ENCODE data around the gene DOCK3. TPM values are rescaled to one million over a fixed set of nuclear protein-coding genes. Genes with fewer than 3 reads are reported as not detected.
"Not testable (repeated sequence)": the region's sequence is repeated elsewhere in the genome, so short reads cannot be mapped to it uniquely, and the experiment has no call there.

Gene DOCK3
- total and polyA plus RNA-seq, 4 donors, result 11.0 to 35.7 (median 33.0) TPM

GRCh38 chr3:50759015-50759414 lies 84.3 kb downstream of the DOCK3 start:
- Histone ChIP-seq H3K4me3 (ENCODE audit: low read depth, low read length) (no peak overlapping the region), H3K4me1 (ENCODE audit: control insufficient read depth, insufficient read depth, low read length) (no peaks in the 10 kb centered on the region), H3K9me3 (ENCODE audit: control insufficient read depth, insufficient read depth, low read length) (no peaks in the 10 kb centered on the region), H3K27ac (ENCODE audit: low read depth, low read length) (no peak overlapping the region), H3K36me3 (ENCODE audit: control insufficient read depth, insufficient read depth, low read length) (no peaks in the 10 kb centered on the region), H3K27me3 (ENCODE audit: control insufficient read depth, insufficient read depth, low read length) (no peaks in the 10 kb centered on the region)
- WGBS (ENCODE audit: insufficient coverage), result no CpG with 5 or more reads among the region's 5 CpGs
- no peak for DNase-seq (ENCODE audit: low read depth in 4 of 6, low spot score in 6 of 6)

GRCh38 chr3:50777680-50778079 lies 103.0 kb downstream of the DOCK3 start:
- DNase-seq (ENCODE audit: low read depth in 4 of 6, low spot score in 6 of 6), result no peak
- H3K9me3 ChIP-seq (ENCODE audit: control insufficient read depth, insufficient read depth, low read length), result no peaks in the 10 kb centered on the region
- no peaks in the 10 kb centered on the region for H3K27me3 ChIP-seq (ENCODE audit: control insufficient read depth, insufficient read depth, low read length)
- H3K4me3 ChIP-seq (ENCODE audit: low read depth, low read length), result no peak overlapping the region
- WGBS (ENCODE audit: insufficient coverage), result no CpG with 5 or more reads among the region's 1 CpG
- H3K36me3 ChIP-seq (ENCODE audit: control insufficient read depth, insufficient read depth, low read length), result no peaks in the 10 kb centered on the region
- no peaks in the 10 kb centered on the region for H3K4me1 ChIP-seq (ENCODE audit: control insufficient read depth, insufficient read depth, low read length)
- no peak overlapping the region for H3K27ac ChIP-seq (ENCODE audit: low read depth, low read length)

GRCh38 chr3:50781766-50782165 lies 107.0 kb downstream of the DOCK3 start:
- H3K27ac ChIP-seq (ENCODE audit: low read depth, low read length); DNase-seq (ENCODE audit: low read depth in 4 of 6, low spot score in 6 of 6); H3K36me3 ChIP-seq (ENCODE audit: control insufficient read depth, insufficient read depth, low read length); H3K4me1 ChIP-seq (ENCODE audit: control insufficient read depth, insufficient read depth, low read length); H3K4me3 ChIP-seq (ENCODE audit: low read depth, low read length); H3K9me3 ChIP-seq (ENCODE audit: control insufficient read depth, insufficient read depth, low read length); H3K27me3 ChIP-seq (ENCODE audit: control insufficient read depth, insufficient read depth, low read length): not testable (repeated sequence)
- no CpG with 5 or more reads among the region's 3 CpGs for WGBS (ENCODE audit: insufficient coverage)

- H3K36me3 ChIP-seq (ENCODE audit: control insufficient read depth, insufficient read depth, low read length), result peaks cover 3% of the 10 kb centered on the region
- H3K4me1 ChIP-seq (ENCODE audit: control insufficient read depth, insufficient read depth, low read length), result no peaks in the 10 kb centered on the region
- peaks cover 6% of the 10 kb centered on the region for H3K9me3 ChIP-seq (ENCODE audit: control insufficient read depth, insufficient read depth, low read length)
- no peak overlapping the region for H3K4me3 ChIP-seq (ENCODE audit: low read depth, low read length)
- DNase-seq (ENCODE audit: low read depth in 4 of 6, low spot score in 6 of 6), result no peak
- WGBS (ENCODE audit: insufficient coverage), result 95% methylated on average over 5 of the region's 5 CpGs
- H3K27me3 ChIP-seq (ENCODE audit: control insufficient read depth, insufficient read depth, low read length), result no peaks in the 10 kb centered on the region
- no peak overlapping the region for H3K27ac ChIP-seq (ENCODE audit: low read depth, low read length)
Measured at GRCh38 chr3:50786631-50787030, 111.9 kb downstream of the DOCK3 start.

- DNase-seq (ENCODE audit: low read depth in 4 of 6, low spot score in 6 of 6); H3K4me3 ChIP-seq (ENCODE audit: low read depth, low read length); H3K27ac ChIP-seq (ENCODE audit: low read depth, low read length); H3K36me3 ChIP-seq (ENCODE audit: control insufficient read depth, insufficient read depth, low read length); H3K27me3 ChIP-seq (ENCODE audit: control insufficient read depth, insufficient read depth, low read length); H3K4me1 ChIP-seq (ENCODE audit: control insufficient read depth, insufficient read depth, low read length); H3K9me3 ChIP-seq (ENCODE audit: control insufficient read depth, insufficient read depth, low read length): not testable (repeated sequence)
- no CpG with 5 or more reads among the region's 3 CpGs for WGBS (ENCODE audit: insufficient coverage)
Measured at GRCh38 chr3:50790894-50791293, 116.2 kb downstream of the DOCK3 start.

GRCh38 chr3:50792568-50792967 lies 117.8 kb downstream of the DOCK3 start:
- H3K9me3 ChIP-seq (ENCODE audit: control insufficient read depth, insufficient read depth, low read length), result no peaks in the 10 kb centered on the region
- H3K4me3 ChIP-seq (ENCODE audit: low read depth, low read length), result no peak overlapping the region
- WGBS (ENCODE audit: insufficient coverage), result 88% methylated on average over 3 of the region's 4 CpGs
- H3K36me3 ChIP-seq (ENCODE audit: control insufficient read depth, insufficient read depth, low read length), result peaks cover 3% of the 10 kb centered on the region
- H3K4me1 ChIP-seq (ENCODE audit: control insufficient read depth, insufficient read depth, low read length), result no peaks in the 10 kb centered on the region
- no peaks in the 10 kb centered on the region for H3K27me3 ChIP-seq (ENCODE audit: control insufficient read depth, insufficient read depth, low read length)
- no peak overlapping the region for H3K27ac ChIP-seq (ENCODE audit: low read depth, low read length)
- DNase-seq (ENCODE audit: low read depth in 4 of 6, low spot score in 6 of 6), result no peak

GRCh38 chr3:50803805-50804204 lies 129.1 kb downstream of the DOCK3 start:
- WGBS (ENCODE audit: insufficient coverage), result 98% methylated on average over 22 of the region's 27 CpGs
- not testable (repeated sequence) for DNase-seq (ENCODE audit: low read depth in 4 of 6, low spot score in 6 of 6); H3K4me1 ChIP-seq (ENCODE audit: control insufficient read depth, insufficient read depth, low read length); H3K27ac ChIP-seq (ENCODE audit: low read depth, low read length); H3K4me3 ChIP-seq (ENCODE audit: low read depth, low read length); H3K36me3 ChIP-seq (ENCODE audit: control insufficient read depth, insufficient read depth, low read length); H3K27me3 ChIP-seq (ENCODE audit: control insufficient read depth, insufficient read depth, low read length)
- peaks cover 16% of the 10 kb centered on the region for H3K9me3 ChIP-seq (ENCODE audit: control insufficient read depth, insufficient read depth, low read length)

- WGBS (ENCODE audit: insufficient coverage), result 95% methylated on average over 10 of the region's 20 CpGs
- H3K27me3 ChIP-seq (ENCODE audit: control insufficient read depth, insufficient read depth, low read length); H3K4me1 ChIP-seq (ENCODE audit: control insufficient read depth, insufficient read depth, low read length); H3K36me3 ChIP-seq (ENCODE audit: control insufficient read depth, insufficient read depth, low read length); DNase-seq (ENCODE audit: low read depth in 4 of 6, low spot score in 6 of 6); H3K4me3 ChIP-seq (ENCODE audit: low read depth, low read length); H3K27ac ChIP-seq (ENCODE audit: low read depth, low read length): not testable (repeated sequence)
- H3K9me3 ChIP-seq (ENCODE audit: control insufficient read depth, insufficient read depth, low read length), result peaks cover 11% of the 10 kb centered on the region
Measured at GRCh38 chr3:50804376-50804775, 129.6 kb downstream of the DOCK3 start.

GRCh38 chr3:50805321-50805720 lies 130.6 kb downstream of the DOCK3 start:
- Histone ChIP-seq H3K9me3 (ENCODE audit: control insufficient read depth, insufficient read depth, low read length) (peaks cover 10% of the 10 kb centered on the region), H3K27me3 (ENCODE audit: control insufficient read depth, insufficient read depth, low read length) (no peaks in the 10 kb centered on the region), H3K27ac (ENCODE audit: low read depth, low read length) (no peak overlapping the region), H3K36me3 (ENCODE audit: control insufficient read depth, insufficient read depth, low read length) (no peaks in the 10 kb centered on the region), H3K4me3 (ENCODE audit: low read depth, low read length) (no peak overlapping the region), H3K4me1 (ENCODE audit: control insufficient read depth, insufficient read depth, low read length) (peaks cover 3% of the 10 kb centered on the region)
- no peak for DNase-seq (ENCODE audit: low read depth in 4 of 6, low spot score in 6 of 6)
- WGBS (ENCODE audit: insufficient coverage), result 95% methylated on average over 3 of the region's 3 CpGs

GRCh38 chr3:50806031-50806430 lies 131.3 kb downstream of the DOCK3 start:
- WGBS (ENCODE audit: insufficient coverage), result 100% methylated on average over 1 of the region's 1 CpG
- no peak overlapping the region for H3K27ac ChIP-seq (ENCODE audit: low read depth, low read length)
- DNase-seq (ENCODE audit: low read depth in 4 of 6, low spot score in 6 of 6), result no peak
- H3K4me3 ChIP-seq (ENCODE audit: low read depth, low read length), result no peak overlapping the region
- peaks cover 10% of the 10 kb centered on the region for H3K9me3 ChIP-seq (ENCODE audit: control insufficient read depth, insufficient read depth, low read length)
- H3K4me1 ChIP-seq (ENCODE audit: control insufficient read depth, insufficient read depth, low read length), result peaks cover 3% of the 10 kb centered on the region
- H3K27me3 ChIP-seq (ENCODE audit: control insufficient read depth, insufficient read depth, low read length), result no peaks in the 10 kb centered on the region
- H3K36me3 ChIP-seq (ENCODE audit: control insufficient read depth, insufficient read depth, low read length), result no peaks in the 10 kb centered on the region
